Lower leg skin (tissue), 4 donors: Measurements from ENCODE around the gene TXNRD2. TPM values are rescaled to one million over a fixed set of nuclear protein-coding genes. Genes with fewer than 3 reads are reported as not detected.

Experiments used
- DNase-seq, 2 donors: peaks; one replicate each; pipeline ENCODE4 v3.0.0-alpha.2; 2019; ENCODE audit warnings: low spot score in 2 of 2
- H3K4me3 ChIP-seq: fragments of 200-600 bp; sonication (generic); 2 replicates; pipeline ENCODE4 v1.5.1; 2017; ENCODE audit warnings: mild to moderate bottlenecking, low read depth; ENCODE audit not compliant: poor library complexity, severe bottlenecking
- CTCF ChIP-seq, 3 donors: fragments of 450-650 bp; IDR thresholded peaks; one replicate each; pipeline ENCODE4 v1.5.1; 2016; ENCODE audit warnings: antibody characterized with exemption in 3 of 3, mild to moderate bottlenecking in 3 of 3, moderate library complexity in 2 of 3
- POLR2A ChIP-seq, 2 donors: fragments of 450-650 bp; IDR thresholded peaks; one replicate each; pipeline ENCODE4 v1.6.1; 2016 to 2017; ENCODE audit warnings: antibody characterized with exemption in 2 of 2, mild to moderate bottlenecking in 1 of 2, moderate library complexity in 1 of 2
- WGBS, 2 donors: methylation state at CpG; one replicate each; pipeline ENCODE4 v1.1.5; 2018; 5-methylcytosine and 5-hydroxymethylcytosine counted together
- intact Hi-C: fragments of 100-400 bp; cut with DNase I; formaldehyde crosslinking; loops from one replicate; pipeline ENCODE4 v1.15.0; 2023; ENCODE audit warnings: low total_unique reads
- total RNA-seq, 4 donors: library from RNA; depleted of rRNA; stranded (reverse); fragments of >200 nt; gene quantifications; one replicate each; pipeline ENCODE4 v1.1.0, GENCODE V29; 2016

Gene TXNRD2
- total RNA-seq, 4 donors from 2014 or later: 10.9 to 16.8 (median 15.2) TPM

GRCh38 chr22:19867617-19868016 is 74.0 kb downstream of the TXNRD2 start:
- WGBS, 2 donors: 86 to 90% methylated on average over 7 of the region's 7 CpGs
- intact Hi-C loops: no loop called here
- DNase-seq: peak in 1 of 2 donors; percentile 49
- no peak for TF ChIP-seq CTCF (IDR thresholded peaks at IDR 0.05)
- TF ChIP-seq POLR2A (IDR thresholded peaks at IDR 0.05): no peak
- H3K4me3 ChIP-seq: no peak overlapping the region

- TF ChIP-seq CTCF (IDR thresholded peaks at IDR 0.05) (no peak), POLR2A (IDR thresholded peaks at IDR 0.05) (no peak)
- 92 to 94% methylated on average over 3 of the region's 3 CpGs for WGBS, 2 donors
- no peak for DNase-seq
- no peak overlapping the region for H3K4me3 ChIP-seq
- intact Hi-C loops: no loop called here
These were observed 75.0 kb downstream of the TXNRD2 start for GRCh38 chr22:19866665-19867009.

GRCh38 chr22:19865141-19865829 is 76.3 kb downstream of the TXNRD2 start:
- no peak for TF ChIP-seq POLR2A (IDR thresholded peaks at IDR 0.05)
- no peak for TF ChIP-seq CTCF (IDR thresholded peaks at IDR 0.05)
- H3K4me3 ChIP-seq: no peak overlapping the region
- DNase-seq: no peak
- WGBS, 2 donors: 81 to 87% methylated on average over 12 of the region's 12 CpGs
- intact Hi-C loops: no loop called here

- no peak for DNase-seq
These were observed 77.0 kb downstream of the TXNRD2 start for GRCh38 chr22:19864538-19865106.

GRCh38 chr22:19863571-19863970 is 78.0 kb downstream of the TXNRD2 start:
- intact Hi-C loops: no loop called here
- WGBS, 2 donors: 85 to 93% methylated on average over 5 of the region's 5 CpGs

More at GRCh38 chr22:19864538-19865106, 77.0 kb downstream of the TXNRD2 start:
- no peak overlapping the region for H3K4me3 ChIP-seq
- TF ChIP-seq CTCF (IDR thresholded peaks at IDR 0.05): no peak
- no peak for TF ChIP-seq POLR2A (IDR thresholded peaks at IDR 0.05)
- intact Hi-C loops: no loop called here
- WGBS, 2 donors: 92 to 96% methylated on average over 5 of the region's 5 CpGs

More at GRCh38 chr22:19863571-19863970, 78.0 kb downstream of the TXNRD2 start:
- no peak overlapping the region for H3K4me3 ChIP-seq
- no peak for DNase-seq
- TF ChIP-seq CTCF (IDR thresholded peaks at IDR 0.05): no peak
- no peak for TF ChIP-seq POLR2A (IDR thresholded peaks at IDR 0.05)
